Astrocyte of the spinal cord (primary cell): ENCODE measurements around the gene GTSE1.

ENCODE experiments used
- DNase-seq: peaks from one replicate; pipeline ENCODE4 v3.0.0; 2011; ENCODE audit warnings: low read depth, low spot score
- H3K4me3 ChIP-seq: 2 replicates; pipeline ENCODE4 v1.5.1; 2011; ENCODE audit warnings: low read depth, mild to moderate bottlenecking, low read length, moderate library complexity
- in situ Hi-C: cut with HindIII; loops from 2 replicates; pipeline ENCODE4 v1.10.0; 2017; ENCODE audit warnings: low sequenced_read_pairs
- TF ChIP-seq, protein P1 (sequence below): IDR thresholded peaks from 2 replicates; pipeline ENCODE4 v1.5.1; 2012; ENCODE audit warnings: low read depth, mild to moderate bottlenecking, low read length, inconsistent platforms

Gene GTSE1

GRCh38 chr22:46317646-46318045 is 21.0 kb downstream of the GTSE1 start:
- no peak overlapping the region for H3K4me3 ChIP-seq
- in situ Hi-C loops: no loop called here
- TF ChIP-seq, protein P1, sequence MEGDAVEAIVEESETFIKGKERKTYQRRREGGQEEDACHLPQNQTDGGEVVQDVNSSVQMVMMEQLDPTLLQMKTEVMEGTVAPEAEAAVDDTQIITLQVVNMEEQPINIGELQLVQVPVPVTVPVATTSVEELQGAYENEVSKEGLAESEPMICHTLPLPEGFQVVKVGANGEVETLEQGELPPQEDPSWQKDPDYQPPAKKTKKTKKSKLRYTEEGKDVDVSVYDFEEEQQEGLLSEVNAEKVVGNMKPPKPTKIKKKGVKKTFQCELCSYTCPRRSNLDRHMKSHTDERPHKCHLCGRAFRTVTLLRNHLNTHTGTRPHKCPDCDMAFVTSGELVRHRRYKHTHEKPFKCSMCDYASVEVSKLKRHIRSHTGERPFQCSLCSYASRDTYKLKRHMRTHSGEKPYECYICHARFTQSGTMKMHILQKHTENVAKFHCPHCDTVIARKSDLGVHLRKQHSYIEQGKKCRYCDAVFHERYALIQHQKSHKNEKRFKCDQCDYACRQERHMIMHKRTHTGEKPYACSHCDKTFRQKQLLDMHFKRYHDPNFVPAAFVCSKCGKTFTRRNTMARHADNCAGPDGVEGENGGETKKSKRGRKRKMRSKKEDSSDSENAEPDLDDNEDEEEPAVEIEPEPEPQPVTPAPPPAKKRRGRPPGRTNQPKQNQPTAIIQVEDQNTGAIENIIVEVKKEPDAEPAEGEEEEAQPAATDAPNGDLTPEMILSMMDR: no peak
- DNase-seq: no peak

GRCh38 chr22:46318576-46318975 is 21.9 kb downstream of the GTSE1 start:
- no peak for DNase-seq
- H3K4me3 ChIP-seq: no peak overlapping the region
- TF ChIP-seq, protein P1: no peak
- in situ Hi-C loops: no loop called here

DNA sequence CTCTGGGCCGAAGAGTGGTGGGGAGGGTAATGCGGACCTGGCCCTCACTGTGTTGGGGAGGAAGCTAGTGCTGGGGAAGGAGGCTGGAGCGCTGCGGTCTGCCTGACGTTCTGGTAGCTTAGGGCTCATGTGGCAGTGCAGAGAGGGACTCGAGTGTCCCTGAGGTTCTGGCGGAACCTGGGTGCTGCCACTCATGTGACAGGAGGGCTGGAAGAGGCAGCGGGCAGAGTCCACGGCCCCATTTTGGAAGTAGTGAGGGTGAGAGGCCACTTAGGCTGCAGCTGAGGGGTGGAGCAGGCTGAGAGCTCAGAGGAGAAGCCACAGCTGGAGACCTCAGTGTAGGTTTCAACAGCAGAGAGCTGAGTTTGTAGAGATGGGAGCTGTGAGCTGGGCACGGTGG is 22.6 kb downstream of the GTSE1 start:
- TF ChIP-seq, protein P1: no peak
- no peak overlapping the region for H3K4me3 ChIP-seq
- no peak for DNase-seq
- in situ Hi-C loops: no loop called here

- no peak overlapping the region for H3K4me3 ChIP-seq
- TF ChIP-seq, protein P1: no peak
- no peak for DNase-seq
- in situ Hi-C loops: no loop called here
Observed at GRCh38 chr22:46320166-46320710, 23.6 kb downstream of the GTSE1 start.

- TF ChIP-seq, protein P1: no peak
- in situ Hi-C loops: no loop called here
- DNase-seq: no peak
- no peak overlapping the region for H3K4me3 ChIP-seq
Observed at GRCh38 chr22:46320716-46321386, 24.2 kb downstream of the GTSE1 start.

- no peak overlapping the region for H3K4me3 ChIP-seq
- no peak for DNase-seq
- in situ Hi-C loops: no loop called here
- TF ChIP-seq, protein P1: no peak
Observed at GRCh38 chr22:46322711-46323110, 26.0 kb downstream of the GTSE1 start.
